ENCODE data around the gene ATP2C1.

ATP2C1 gene

DNA sequence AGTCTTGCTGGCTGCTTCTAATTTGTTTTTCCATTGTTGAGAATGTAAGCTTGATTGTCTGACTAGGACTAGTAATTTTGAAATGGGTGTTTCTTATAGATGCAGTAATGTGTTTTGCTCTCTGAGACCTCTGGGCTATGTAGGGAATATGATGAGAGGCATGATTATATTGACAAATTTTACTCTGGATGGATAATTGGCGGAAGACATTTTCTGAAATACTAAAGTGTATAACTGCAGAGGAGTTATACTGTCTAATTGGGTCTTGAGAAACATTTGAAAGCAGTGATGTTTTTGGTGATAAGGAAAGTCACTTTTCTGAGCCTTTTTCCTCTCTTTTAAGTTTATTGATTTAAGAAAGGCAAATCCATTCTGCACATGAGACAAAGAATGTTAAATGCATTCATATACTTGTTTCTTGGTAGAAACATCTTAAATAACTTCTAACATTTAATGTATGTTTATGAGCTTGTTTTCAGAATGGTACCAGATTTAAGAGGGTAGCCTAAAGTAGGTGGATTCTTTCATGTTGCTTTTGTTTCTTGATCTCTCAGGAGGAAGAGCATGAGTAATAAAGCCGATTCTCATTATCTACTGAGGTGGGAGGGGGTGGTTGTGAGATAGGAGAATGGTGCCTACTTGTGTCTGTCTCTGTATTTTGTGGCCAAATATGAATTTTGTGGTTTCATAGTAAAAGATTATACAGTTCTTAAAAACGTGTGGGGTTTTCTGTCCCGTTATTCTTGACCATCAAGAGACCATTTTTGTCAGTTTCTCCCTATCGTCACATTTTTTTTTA is 2.0 kb downstream of the ATP2C1 start:
- ATAC-seq = peak; percentile 16 to 37

DNA sequence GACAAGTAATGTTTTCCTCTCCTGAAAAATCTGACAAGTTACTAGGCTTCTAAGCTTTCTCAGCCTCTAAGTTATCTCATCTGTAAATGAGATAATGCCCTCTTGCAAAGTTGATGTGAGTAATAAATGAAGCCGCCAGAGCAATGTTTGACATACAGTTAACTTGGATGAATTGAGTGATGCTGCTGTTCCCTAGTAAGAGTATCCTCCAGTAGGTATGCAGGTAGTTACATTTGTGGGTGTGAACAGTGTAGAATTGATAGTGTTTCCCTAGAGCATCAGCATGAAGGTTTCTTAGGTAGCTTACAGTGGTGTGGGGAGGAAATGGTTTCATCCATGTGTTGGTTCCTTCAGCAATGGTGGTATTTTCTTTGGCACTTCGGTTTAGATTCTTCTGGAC is 3.4 kb downstream of the ATP2C1 start:
- no peak for ATAC-seq

DNA sequence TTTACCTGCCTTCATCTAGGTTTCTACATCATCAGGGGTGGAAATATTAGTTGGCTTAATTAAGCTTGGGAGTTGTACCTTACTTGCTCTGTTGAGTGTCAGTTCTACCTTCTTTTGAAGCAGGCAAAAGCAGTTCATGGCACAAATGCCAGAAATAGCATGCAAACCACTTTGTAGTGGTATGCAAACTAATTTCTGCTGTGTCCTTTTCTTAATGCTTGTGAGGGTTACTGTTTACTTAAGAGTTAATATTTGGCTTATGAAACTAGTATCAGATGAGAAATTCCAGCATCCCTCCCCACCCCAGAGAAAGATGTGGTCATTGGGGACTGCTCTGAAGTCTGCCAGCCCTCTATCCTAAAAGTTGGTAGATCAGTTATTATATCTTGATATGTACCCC is 7.1 kb downstream of the ATP2C1 start:
- no peak for ATAC-seq

DNA sequence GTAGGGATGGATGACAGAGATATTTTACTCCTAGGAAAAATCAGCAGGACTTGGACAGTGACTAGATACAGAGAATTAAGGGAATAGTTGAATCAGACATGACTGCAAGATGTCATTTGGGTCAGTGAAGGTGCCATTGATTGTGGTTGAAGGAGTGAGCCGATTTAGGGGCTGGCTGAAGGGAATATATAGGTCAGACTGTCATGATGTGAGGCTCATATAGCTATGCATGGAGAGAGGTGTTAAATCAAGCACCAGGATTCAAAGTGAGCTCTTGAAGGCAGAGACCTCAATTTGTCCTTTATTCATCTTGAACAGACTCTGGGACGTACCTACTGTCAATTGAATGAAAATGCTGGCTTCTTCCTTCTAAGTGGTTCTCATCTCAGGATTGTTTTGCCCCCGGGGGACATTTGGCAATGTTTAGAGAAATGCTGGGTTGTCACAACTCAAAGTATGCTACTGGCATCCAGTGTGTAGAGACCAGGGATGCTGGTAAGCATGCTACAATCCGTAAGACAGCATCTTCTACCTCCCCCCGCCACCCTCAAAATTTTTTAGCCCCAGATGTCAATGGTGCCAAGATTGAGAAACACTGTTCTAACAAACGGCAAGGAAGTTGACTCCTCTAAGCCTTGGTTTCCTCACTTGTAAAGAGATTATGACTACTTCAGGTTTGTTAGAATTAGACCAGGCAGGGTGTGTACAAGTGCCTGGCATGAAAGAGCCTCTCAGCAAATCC is 7.8 kb downstream of the ATP2C1 start:
- no peak for ATAC-seq

DNA sequence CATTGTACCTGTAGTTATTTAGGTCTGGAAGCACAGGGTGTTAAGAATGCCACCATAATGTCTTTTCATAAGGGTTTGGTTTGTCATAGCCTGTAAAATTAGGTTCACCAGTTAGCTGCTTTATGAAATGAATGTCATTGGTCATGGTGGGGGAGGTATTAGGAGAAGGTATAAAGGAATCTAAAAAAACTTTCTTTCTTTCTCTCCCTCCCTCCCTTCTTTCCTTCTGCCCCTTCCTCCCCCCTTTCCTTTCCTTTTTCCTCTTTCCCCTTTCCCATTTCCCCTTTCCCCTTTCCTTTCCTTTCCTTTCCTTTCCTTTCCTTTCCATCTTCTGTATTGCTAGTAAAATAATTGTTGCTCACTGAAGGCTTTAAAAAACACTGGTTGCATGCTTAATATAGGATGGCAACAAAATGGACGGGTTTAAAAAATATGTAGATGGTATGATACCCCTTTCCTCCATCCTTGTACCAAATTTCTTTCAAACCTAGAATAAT is 9.6 kb downstream of the ATP2C1 start:
- no peak for ATAC-seq

DNA sequence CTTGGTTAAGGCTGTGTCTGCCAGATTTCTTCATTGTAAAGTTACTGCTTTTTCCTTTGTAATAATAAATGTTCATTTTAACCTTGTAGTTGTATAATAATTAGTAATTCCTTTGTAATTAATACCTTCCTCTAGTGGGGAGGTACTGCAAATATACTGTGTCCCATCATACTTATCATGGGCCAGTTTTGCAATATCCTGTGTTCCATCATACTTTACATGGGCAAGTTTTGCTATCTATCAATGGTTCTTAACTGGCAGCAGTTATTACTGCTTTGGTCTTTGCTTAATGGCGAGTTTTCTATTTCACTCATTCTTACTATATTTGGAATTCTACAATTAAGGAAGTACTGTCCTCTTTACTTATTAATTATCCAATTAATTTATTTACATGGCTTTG is 10.6 kb downstream of the ATP2C1 start:
- no peak for ATAC-seq

DNA sequence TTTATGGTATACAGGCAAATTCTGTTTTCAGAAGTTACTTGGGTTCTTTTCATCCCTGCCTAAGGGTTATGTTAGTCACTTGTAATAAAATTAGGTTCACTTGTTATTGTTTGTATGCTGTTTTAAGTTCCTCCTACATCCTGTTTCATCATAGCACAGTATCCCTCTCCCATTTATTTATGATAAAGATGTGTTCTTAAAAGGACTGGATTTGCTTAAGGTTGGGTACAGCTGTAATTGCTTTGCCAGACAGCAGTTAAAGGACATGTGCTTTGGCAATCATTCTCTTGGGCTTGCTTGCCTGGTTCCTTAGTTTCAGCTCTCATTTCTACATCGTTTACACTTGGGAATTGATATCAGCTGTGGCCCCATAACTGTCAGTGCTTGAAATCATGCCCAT is 11.7 kb downstream of the ATP2C1 start:
- no peak for ATAC-seq

DNA sequence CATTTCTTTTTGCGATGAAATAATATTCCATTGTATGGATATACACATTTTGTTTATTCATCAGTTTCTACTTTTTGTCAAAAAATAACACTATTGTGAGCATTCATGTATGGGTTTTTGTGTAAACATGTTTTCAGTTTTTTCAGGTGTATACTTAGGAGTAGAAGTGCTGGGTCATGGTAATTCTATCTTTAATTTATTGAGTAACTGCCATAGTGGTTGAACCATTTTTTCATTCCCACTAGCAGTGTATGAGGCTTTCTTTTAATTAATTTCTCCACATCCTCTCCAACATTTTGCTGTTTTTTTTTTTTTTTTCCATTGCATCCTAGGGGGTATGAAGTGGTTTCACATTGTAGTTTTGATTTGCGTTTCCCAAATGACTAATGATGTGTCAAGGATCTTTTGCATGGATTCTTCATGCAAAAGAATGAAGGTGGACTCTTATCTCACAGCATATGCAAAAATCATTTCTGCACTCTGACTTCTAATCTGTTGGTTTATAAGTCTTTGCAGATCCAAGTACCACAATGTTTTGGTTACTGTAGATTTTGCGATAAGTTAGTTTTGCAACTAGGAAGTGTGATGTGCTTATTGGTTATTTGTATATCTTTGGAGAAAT is 12.6 kb downstream of the ATP2C1 start:
- no peak for ATAC-seq

DNA sequence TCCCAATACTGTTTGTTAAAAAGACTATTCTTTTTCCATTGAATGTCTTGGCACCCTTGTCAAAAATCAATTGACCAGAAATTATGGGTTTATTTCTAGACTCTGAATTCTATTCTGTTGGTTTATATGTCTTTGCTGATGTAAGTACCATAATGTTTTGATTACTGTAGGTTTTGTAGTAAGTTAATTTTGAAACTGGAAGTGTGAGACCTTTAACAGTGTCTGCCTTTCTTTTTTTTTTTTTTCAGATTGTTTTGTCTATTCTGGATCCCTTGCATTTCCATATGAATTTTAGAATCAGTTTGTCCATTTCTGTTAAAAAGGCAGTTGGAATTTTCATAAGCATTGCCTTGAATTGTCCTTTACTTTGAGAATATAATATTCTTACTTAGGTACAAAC is 13.6 kb downstream of the ATP2C1 start:
- ATAC-seq = peak; percentile 12 to 28

DNA sequence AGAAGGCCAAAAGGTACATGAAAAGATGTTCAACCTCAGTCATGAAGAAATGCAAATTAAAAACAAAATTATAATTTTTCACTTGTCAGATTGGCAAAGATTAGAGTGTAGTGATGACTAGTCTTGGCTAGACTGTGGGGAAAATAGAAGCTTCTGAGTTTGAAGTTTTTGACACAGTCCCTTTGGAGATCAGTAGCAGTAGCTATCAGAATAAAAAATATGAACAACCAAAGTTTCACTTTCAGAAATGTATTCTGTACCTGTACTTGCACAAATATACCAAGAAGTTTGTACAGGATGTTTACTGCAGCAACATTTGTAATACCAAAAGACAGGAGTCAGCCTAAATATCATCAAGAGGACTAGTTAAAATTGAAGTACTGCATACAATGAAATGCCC is 14.1 kb downstream of the ATP2C1 start:
- ATAC-seq = peak; percentile 93 to 94

DNA sequence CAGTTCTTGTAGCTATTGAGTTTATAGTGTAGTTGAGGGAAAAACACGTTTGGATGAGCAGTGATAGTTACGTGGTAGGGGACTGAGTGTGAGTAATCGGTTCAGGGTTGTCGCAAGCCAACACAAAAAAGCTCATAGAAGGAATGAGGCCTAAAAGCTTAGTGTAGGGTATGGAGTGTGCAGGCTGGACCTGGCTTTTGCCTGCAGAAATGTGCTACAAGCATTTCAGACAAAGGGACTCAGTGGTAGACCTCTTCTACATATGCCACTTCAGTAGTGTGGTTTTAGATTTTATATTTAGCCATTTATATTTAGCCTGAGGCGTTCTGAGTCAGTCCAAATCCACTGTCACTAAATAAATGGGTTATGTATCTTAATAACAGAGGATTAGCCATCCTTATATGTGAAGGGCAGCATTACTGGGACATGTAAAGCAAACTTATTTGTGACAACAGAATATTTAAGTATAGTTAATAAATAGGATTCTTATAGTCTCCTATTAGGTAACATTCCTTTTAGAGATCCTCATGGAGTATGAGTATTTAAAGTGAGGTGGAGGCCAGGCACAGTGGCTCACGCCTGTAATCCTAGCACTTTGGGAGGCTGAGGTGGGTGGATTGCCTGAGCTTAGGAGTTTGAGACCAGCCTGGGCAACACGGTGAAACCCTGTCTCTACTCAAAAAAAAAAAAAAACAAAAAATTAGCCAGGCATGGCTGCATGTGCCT is 21.8 kb downstream of the ATP2C1 start:
- ATAC-seq = no peak

DNA sequence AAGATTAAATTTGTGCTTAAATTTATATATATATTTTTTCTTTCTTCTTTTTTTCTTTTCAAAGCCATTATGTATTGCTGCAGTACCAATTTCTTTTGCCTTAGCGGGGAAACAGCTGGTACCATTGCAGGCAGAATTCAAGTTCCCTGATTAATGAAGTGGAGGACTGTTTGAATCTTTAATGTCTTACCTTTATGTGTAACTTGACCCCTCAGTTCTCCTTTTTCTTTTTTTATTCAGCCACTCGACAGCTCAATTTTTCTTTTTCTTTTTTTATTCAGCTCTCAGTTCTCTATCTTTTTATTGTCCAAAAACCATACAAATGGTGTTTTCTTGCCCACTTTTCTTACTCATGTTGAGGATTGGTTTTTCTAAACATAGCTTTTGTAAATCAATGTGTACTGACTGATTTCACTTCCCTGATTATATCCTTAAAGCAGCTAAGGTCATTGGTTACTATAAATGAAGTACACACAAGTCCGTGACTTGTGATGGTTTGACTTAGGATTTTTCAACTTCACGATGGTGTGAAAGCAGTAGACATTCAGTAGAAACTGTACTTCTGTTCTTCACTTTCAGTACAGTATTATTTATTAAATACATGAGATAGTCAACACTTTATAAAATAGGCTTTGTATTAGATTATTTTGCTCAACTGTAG is 22.8 kb downstream of the ATP2C1 start:
- no peak for ATAC-seq

DNA sequence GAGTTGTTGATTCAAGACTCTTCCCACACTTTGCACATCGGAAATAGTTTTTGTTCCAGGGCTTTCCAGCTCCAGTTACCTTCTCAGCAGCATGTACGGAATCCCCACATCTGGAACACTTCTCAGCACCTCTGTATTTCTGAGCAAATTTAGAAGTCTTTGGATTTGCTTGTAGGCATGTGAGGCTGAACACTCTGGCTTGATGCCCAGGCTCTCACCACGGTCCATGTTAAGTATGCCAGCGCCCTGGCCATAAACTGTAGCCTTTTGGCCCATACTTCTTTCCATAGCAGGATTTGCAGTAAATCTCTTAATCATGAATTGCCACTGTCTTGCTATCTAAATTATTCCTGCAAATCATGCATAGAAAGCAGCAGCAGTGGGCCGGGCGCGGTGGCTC is 24.4 kb downstream of the ATP2C1 start:
- no peak for ATAC-seq

DNA sequence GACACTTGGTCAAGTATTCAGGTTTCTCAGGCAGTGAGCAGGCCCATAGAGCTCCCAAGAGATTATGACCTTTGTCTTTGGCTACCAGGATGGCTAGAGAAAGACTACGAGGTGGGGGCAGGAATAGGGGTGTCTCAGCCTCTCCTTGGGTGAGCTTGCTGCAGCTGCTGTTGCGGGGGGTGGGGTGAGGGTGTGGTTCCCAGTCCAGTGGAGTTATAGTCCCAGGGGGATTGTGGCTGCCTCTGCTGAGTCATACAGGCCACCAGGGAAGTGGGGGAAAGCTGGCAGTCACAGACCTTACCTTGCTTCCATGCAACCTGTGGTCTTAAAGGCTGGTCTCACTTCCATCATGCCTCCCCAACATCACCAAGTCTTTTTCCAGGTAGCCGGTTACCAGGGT is 31.7 kb downstream of the ATP2C1 start:
- ATAC-seq = no peak

DNA sequence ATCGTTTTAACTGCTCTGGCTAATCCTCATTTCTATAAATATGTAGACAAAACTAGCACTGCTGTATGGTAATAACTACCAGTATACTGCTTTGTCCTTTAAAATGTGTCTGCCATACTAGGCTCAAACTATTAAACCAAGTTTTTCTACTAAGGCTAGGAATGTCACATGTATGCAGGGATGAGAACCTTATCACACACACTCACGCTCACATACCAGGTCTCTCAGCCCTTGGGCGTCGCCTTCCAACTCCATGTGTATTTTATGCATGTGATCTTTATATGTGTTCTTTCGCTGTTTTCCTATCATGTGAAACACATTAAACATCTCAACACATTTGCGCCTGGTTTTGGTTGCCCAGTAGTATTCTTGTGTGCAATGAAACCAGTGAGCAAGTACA is 32.6 kb downstream of the ATP2C1 start:
- no peak for ATAC-seq

DNA sequence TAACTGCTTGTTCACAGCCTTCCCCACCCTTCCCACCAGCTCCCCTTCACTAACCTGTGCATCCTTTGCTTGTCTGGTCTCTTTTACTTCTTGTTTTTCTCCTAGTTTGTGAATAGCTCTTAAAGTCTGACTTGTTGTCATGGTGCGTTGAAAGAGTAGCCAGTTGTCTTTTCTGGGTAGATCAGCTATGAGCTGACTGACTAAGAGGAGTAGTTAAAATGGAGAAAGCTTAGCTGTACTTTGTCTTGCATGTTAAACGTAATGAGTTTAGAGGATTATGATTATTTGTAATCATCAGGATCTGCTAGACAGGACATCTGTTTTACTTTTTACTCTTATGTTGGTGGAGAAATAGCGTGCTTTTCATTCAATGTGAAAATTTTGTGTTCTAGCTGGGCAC is 35.9 kb downstream of the ATP2C1 start:
- no peak for ATAC-seq

DNA sequence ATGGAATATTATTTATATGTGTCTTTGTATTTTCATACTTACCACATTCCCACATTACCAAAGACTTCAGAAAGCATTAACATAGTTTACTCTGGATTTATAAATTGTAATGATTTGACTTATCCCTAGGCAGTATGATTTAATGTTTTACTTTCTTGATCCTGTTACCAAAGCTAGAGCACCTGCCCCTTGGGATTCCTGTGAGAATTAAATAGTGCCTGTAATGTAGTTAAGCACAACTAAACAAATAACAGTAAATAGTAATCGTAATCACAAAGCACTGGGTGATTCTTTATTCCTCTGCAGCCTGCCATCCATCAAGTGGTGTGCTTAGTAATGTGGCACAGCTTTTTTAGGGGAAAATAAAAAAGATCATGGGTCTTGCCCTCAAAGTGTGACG is 39.1 kb downstream of the ATP2C1 start:
- no peak for ATAC-seq

DNA sequence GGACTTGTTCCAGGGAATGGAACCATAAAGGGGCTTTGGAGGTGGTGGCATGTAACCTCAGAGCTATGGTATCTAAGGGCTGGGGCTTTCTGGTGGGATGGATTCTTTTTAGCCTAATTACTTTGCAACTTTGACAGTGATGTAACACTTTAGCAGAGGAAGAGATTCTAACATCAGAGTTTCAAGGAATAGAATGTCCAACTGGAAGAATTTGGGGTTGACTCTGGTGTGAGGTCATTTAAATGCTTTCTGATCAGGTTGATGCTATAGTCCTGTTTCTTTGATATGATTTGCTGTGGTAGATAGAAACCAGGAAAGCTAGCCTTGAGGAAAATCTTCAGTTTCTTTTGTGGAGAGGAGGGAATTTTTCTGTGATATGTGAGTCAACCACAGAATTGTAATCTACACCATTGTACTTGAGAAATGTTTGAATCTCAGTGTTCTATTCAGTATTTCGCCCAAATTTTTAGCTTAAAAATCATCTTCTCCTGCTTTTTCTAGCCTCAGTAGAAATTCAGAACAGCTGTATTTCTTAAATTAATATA is 40.0 kb downstream of the ATP2C1 start:
- no peak for ATAC-seq

DNA sequence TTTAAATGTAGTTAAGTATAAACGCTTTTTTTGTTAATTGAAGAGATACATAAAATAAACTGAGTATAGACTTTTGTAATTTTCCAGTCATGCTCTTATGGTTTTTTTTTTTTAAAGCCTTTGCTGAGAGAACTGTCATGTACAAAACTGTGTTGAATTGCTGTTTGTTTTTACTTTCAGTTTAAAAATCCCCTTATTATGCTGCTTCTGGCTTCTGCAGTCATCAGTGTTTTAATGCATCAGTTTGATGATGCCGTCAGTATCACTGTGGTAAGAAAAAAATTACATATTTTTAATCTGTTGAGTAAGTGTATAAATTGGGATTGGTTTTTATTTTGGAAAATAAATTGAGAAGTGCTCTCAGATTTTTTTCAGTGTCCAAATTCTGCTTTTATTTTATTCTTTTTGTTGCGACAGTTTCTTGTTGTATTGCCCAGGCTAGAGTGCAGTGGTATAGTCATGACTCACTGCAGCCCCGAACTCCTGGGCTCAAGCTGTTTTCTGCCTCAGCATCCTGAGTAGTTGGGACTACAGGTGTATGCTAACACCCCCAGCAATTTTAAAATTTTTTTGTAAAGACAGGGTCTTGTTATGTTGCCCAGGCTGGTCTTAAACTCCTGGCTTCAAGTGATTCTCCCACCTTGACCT is 40.7 kb downstream of the ATP2C1 start:
- no peak for ATAC-seq

DNA sequence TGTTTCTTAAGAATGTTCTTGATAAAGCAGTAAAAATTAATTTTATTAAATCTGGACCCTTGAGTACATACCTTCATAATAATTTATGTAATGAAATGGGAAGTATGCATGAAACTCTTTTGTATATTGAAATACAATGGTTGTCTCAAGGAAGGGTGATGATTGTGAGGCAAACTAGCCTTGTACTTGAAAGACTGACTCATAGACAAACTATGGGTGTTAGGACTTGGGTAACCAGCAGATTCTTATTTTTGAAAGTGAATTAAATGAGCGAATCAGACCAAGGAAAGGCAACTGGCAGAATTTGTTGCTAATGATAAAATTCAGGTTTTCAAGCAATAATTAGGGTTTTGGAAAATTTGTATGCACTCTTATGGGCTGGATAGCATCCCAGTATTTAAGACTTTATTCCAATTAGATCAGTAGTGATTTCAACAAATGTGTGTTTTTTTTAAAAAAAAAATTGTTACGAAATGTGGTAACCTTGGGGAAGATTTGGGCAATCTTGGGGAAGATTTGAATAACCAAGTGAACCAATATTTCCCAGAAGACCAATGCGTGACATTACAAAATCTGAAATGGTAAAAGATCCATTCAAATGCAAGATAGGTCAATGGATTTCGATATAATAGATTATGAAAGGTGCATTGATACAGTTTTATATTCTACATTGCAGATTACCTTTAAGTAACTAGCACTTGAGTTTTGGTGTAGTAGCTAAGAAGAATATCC is 42.0 kb downstream of the ATP2C1 start:
- no peak for ATAC-seq

DNA sequence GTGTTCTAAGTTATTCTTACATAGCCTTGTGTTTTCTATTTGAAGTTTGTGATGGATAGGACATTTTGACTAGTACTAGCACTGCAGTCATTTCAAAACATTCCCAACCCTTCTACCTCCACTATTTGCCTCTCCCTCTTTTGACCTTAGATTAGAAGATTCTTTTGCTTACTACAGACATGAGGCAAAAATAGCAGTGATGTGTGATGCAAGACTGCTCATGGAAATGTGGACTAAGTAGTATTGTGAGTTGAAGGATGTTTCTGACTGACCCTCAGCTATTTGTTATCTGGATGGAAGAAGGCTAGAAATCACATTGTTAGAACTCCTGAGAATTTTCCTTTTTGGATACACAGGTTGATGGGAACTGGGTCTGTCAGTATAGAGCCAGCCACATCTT is 45.9 kb downstream of the ATP2C1 start:
- ATAC-seq = no peak
